NCI-H2107 treated with DMSO at 0.1 percent for 48 hours (cell line): ENCODE data around the gene MARK1.

Experiments
- DNase-seq: peaks from one replicate; lab custom pipeline; 2025; ENCODE audit not compliant: unreplicated experiment; lab: John Stamatoyannopoulos, UW

MARK1 gene

GRCh38 chr1:220528679-220529501, 954 bp downstream of the MARK1 start:
- DNase-seq = peak; percentile 50

GRCh38 chr1:220529521-220530020, 1.6 kb downstream of the MARK1 start:
- DNase-seq = peak; percentile 39

- no peak for DNase-seq
Observed at GRCh38 chr1:220533504-220534109, 5.7 kb downstream of the MARK1 start.

- no peak for DNase-seq
Observed at GRCh38 chr1:220544901-220545303, 17.0 kb downstream of the MARK1 start.

GRCh38 chr1:220550811-220551399, 23.0 kb downstream of the MARK1 start:
- DNase-seq = no peak

- no peak for DNase-seq
Observed at GRCh38 chr1:220551718-220552117, 23.8 kb downstream of the MARK1 start.

- no peak for DNase-seq
Observed at GRCh38 chr1:220552672-220553260, 24.8 kb downstream of the MARK1 start.

- DNase-seq = no peak
Observed at GRCh38 chr1:220556641-220557040, 28.7 kb downstream of the MARK1 start.

GRCh38 chr1:220563564-220563963, 35.6 kb downstream of the MARK1 start:
- no peak for DNase-seq

- DNase-seq = no peak
Observed at GRCh38 chr1:220564216-220564615, 36.3 kb downstream of the MARK1 start.

GRCh38 chr1:220565670-220566069, 37.7 kb downstream of the MARK1 start:
- no peak for DNase-seq

- DNase-seq = no peak
Observed at GRCh38 chr1:220566869-220567268, 38.9 kb downstream of the MARK1 start.

GRCh38 chr1:220572416-220572815, 44.5 kb downstream of the MARK1 start:
- no peak for DNase-seq

GRCh38 chr1:220573836-220574235, 45.9 kb downstream of the MARK1 start:
- DNase-seq = no peak

GRCh38 chr1:220575718-220576497, 48.0 kb downstream of the MARK1 start:
- no peak for DNase-seq

- DNase-seq = no peak
Observed at GRCh38 chr1:220577926-220578325, 50.0 kb downstream of the MARK1 start.

- DNase-seq = no peak
Observed at GRCh38 chr1:220579317-220579716, 51.4 kb downstream of the MARK1 start.

GRCh38 chr1:220592714-220593113, 64.8 kb downstream of the MARK1 start:
- no peak for DNase-seq

- DNase-seq = no peak
Observed at GRCh38 chr1:220594356-220594755, 66.4 kb downstream of the MARK1 start.

GRCh38 chr1:220595179-220595578, 67.2 kb downstream of the MARK1 start:
- no peak for DNase-seq

- DNase-seq = no peak
Observed at GRCh38 chr1:220604926-220605325, 77.0 kb downstream of the MARK1 start.
